HEK293 (cell line): Measurements from ENCODE around the gene MYO5C.

ENCODE experiments used
- CTCF ChIA-PET: fragments of 350-600 bp; formaldehyde crosslinking; extraction: SDS; loops from one replicate; lab custom pipeline; 2021; ENCODE audit warnings: antibody characterized with exemption; lab: Yijun Ruan, JAX
- POLR2A ChIA-PET: fragments of 300-600 bp; formaldehyde crosslinking; extraction: SDS; loops from one replicate; lab custom pipeline; 2020; ENCODE audit warnings: antibody characterized with exemption, inconsistent platforms; lab: Yijun Ruan, JAX
- H3K27ac ChIP-seq: fragments of 200-500 bp; sonication (Bioruptor generic); 2 replicates; pipeline ENCODE4 v1.5.1; 2014; ENCODE audit warnings: low read depth, low read length, control low read depth, inconsistent platforms; ENCODE audit errors: extremely low read depth
- H3K36me3 ChIP-seq, 2 experiments: fragments of 200-500 bp in 1 of 2; sonication (Bioruptor generic) in 1 of 2; 1 replicate in 1 of 2; 2 replicates in 1 of 2; pipeline ENCODE4 v1.5.1; 2014 to 2017; ENCODE audit warnings: inconsistent platforms in 2 of 2, low read length in 2 of 2; ENCODE audit not compliant: control insufficient read depth in 2 of 2, insufficient read depth in 1 of 2
- H3K4me1 ChIP-seq: fragments of 200-500 bp; sonication (Bioruptor generic); 2 replicates; pipeline ENCODE4 v1.5.1; 2014; ENCODE audit warnings: mild to moderate bottlenecking, low read length, inconsistent platforms; ENCODE audit not compliant: control insufficient read depth, insufficient read depth
- H3K4me3 ChIP-seq: 2 replicates; pipeline ENCODE4 v1.5.1; 2011; ENCODE audit warnings: low read depth, mild to moderate bottlenecking, control low read depth, low read length, moderate library complexity
- H3K9me3 ChIP-seq: fragments of 200-500 bp; sonication (Bioruptor generic); 2 replicates; pipeline ENCODE4 v1.5.1; 2014; ENCODE audit warnings: low read depth, low read length, inconsistent platforms; ENCODE audit not compliant: control insufficient read depth, insufficient read depth
- EGR2 ChIP-seq: fragments of 450-650 bp; formaldehyde crosslinking; IDR thresholded peaks from 2 replicates; pipeline ENCODE4 v1.5.1; 2016; ENCODE audit warnings: low read depth, missing biosample characterization, missing genetic modification characterization
- GLI2 ChIP-seq: fragments of 450-650 bp; formaldehyde crosslinking; IDR thresholded peaks from 2 replicates; pipeline ENCODE4; 2017; ENCODE audit warnings: missing biosample characterization, missing genetic modification characterization, low read depth, borderline replicate concordance
- KLF9 ChIP-seq: fragments of 450-650 bp; formaldehyde crosslinking; IDR thresholded peaks from 2 replicates; pipeline ENCODE4 v1.5.1; 2016; ENCODE audit warnings: missing biosample characterization, missing genetic modification characterization, low read depth
- ZBTB11 ChIP-seq: fragments of 450-650 bp; formaldehyde crosslinking; conservative IDR thresholded peaks from 2 replicates; pipeline ENCODE4 v1.5.1; 2016; ENCODE audit warnings: low read depth, missing biosample characterization, missing genetic modification characterization
- ZBTB20 ChIP-seq: fragments of 450-650 bp; formaldehyde crosslinking; IDR thresholded peaks from 2 replicates; pipeline ENCODE4 v1.5.1; 2016; ENCODE audit warnings: missing biosample characterization, missing genetic modification characterization
- ZBTB7A ChIP-seq: fragments of 450-650 bp; formaldehyde crosslinking; IDR thresholded peaks from 2 replicates; pipeline ENCODE4 v1.5.1; 2016; ENCODE audit warnings: low read depth, missing biosample characterization, missing genetic modification characterization
- ZEB2 ChIP-seq: fragments of 450-650 bp; formaldehyde crosslinking; IDR thresholded peaks from 2 replicates; pipeline ENCODE4 v1.5.1; 2016; ENCODE audit warnings: missing biosample characterization, missing genetic modification characterization
- ZNF112 ChIP-seq: fragments of 450-650 bp; formaldehyde crosslinking; IDR thresholded peaks from 2 replicates; pipeline ENCODE4 v1.5.0; 2017; ENCODE audit warnings: missing biosample characterization, missing genetic modification characterization
- ZNF133 ChIP-seq: fragments of 450-650 bp; formaldehyde crosslinking; IDR thresholded peaks from 2 replicates; pipeline ENCODE4 v1.5.1; 2016; ENCODE audit warnings: missing biosample characterization, missing genetic modification characterization
- ZNF202 ChIP-seq: fragments of 450-650 bp; formaldehyde crosslinking; IDR thresholded peaks from 2 replicates; pipeline ENCODE4 v1.5.1; 2016; ENCODE audit warnings: missing biosample characterization, missing genetic modification characterization, borderline replicate concordance
- ZNF292 ChIP-seq: fragments of 450-650 bp; formaldehyde crosslinking; IDR thresholded peaks from 2 replicates; pipeline ENCODE4 v1.5.1; 2016; ENCODE audit warnings: low read depth, missing biosample characterization, missing genetic modification characterization, borderline replicate concordance
- ZNF324 ChIP-seq: fragments of 450-650 bp; formaldehyde crosslinking; IDR thresholded peaks from 2 replicates; pipeline ENCODE4 v1.5.1; 2016; ENCODE audit warnings: missing biosample characterization, missing genetic modification characterization
- ZNF658 ChIP-seq: fragments of 450-650 bp; formaldehyde crosslinking; IDR thresholded peaks from 2 replicates; pipeline ENCODE4; 2016; ENCODE audit warnings: missing biosample characterization, missing genetic modification characterization
- ZNF664 ChIP-seq: fragments of 450-650 bp; formaldehyde crosslinking; IDR thresholded peaks from 2 replicates; pipeline ENCODE4 v1.5.1; 2016; ENCODE audit warnings: missing biosample characterization, missing genetic modification characterization
- ZNF792 ChIP-seq: fragments of 450-650 bp; formaldehyde crosslinking; IDR thresholded peaks from 2 replicates; pipeline ENCODE4 v1.5.1; 2016; ENCODE audit warnings: missing biosample characterization, missing genetic modification characterization
- ZXDB ChIP-seq: fragments of 450-650 bp; formaldehyde crosslinking; IDR thresholded peaks from 2 replicates; pipeline ENCODE4 v1.5.1; 2016; ENCODE audit warnings: missing biosample characterization, missing genetic modification characterization
- TF ChIP-seq, protein P1 (sequence below): fragments of 450-650 bp; formaldehyde crosslinking; IDR thresholded peaks from 2 replicates; pipeline ENCODE4 v1.5.1; 2016; ENCODE audit warnings: missing biosample characterization, missing genetic modification characterization
- TF ChIP-seq, protein P2 (sequence below): fragments of 450-650 bp; formaldehyde crosslinking; IDR thresholded peaks from 2 replicates; pipeline ENCODE4 v1.5.1; 2016; ENCODE audit warnings: missing biosample characterization, missing genetic modification characterization

MYO5C gene

GRCh38 chr15:52318729-52319500 lies 23.3 kb upstream of the MYO5C start (continued):
- TF ChIP-seq ZNF112 (tag by site-specific recombination) (no peak), ZNF324 (tag by site-specific recombination) (no peak), ZBTB7A (no peak)

DNA sequence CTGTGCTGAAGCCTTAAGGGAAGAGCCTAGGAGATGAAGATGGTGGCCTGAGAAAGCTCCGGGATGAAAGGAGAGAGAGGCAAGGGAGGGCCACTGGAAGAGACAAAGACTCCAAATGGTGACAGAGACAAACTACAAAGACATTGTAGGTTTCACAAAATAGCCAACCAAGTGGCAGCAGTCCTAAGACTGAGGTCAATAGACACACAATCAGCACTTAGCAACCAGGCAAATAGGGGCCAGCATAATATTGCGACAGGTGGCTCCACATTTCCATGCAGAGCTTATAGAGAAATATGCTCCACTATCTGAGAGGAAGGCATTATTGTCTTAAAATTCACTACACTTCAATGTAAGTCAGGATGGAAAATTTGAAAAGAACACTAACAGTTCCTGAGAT lies 22.1 kb upstream of the MYO5C start:
- ChIA-PET POLR2A (no interaction called here), CTCF (no interaction called here)
- Histone ChIP-seq H3K9me3 (no peaks in the 10 kb centered on the region), H3K27ac (no peak overlapping the region), H3K4me3 (no peak overlapping the region)
- TF ChIP-seq ZBTB20 (tag by site-specific recombination) = no peak
- no peak for TF ChIP-seq GLI2 (tag by site-specific recombination)
- no peak for TF ChIP-seq ZEB2 (tag by site-specific recombination)
- TF ChIP-seq ZNF658 (tag by site-specific recombination) = no peak
- no peak for TF ChIP-seq ZNF133 (tag by site-specific recombination)
- no peak for TF ChIP-seq KLF9 (tag by site-specific recombination)
- no peak for TF ChIP-seq ZBTB11 (tag by site-specific recombination)
- TF ChIP-seq, protein P1, sequence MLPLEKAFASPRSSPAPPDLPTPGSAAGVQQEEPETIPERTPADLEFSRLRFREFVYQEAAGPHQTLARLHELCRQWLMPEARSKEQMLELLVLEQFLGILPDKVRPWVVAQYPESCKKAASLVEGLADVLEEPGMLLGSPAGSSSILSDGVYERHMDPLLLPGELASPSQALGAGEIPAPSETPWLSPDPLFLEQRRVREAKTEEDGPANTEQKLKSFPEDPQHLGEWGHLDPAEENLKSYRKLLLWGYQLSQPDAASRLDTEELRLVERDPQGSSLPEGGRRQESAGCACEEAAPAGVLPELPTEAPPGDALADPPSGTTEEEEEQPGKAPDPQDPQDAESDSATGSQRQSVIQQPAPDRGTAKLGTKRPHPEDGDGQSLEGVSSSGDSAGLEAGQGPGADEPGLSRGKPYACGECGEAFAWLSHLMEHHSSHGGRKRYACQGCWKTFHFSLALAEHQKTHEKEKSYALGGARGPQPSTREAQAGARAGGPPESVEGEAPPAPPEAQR = no peak
- no peak for TF ChIP-seq ZXDB (tag by site-specific recombination)
- TF ChIP-seq ZNF792 (tag by site-specific recombination) = no peak
- no peak for TF ChIP-seq EGR2 (tag by site-specific recombination)
- TF ChIP-seq ZNF664 = no peak
- no peak for TF ChIP-seq ZNF202 (tag by site-specific recombination)
- TF ChIP-seq, protein P2, sequence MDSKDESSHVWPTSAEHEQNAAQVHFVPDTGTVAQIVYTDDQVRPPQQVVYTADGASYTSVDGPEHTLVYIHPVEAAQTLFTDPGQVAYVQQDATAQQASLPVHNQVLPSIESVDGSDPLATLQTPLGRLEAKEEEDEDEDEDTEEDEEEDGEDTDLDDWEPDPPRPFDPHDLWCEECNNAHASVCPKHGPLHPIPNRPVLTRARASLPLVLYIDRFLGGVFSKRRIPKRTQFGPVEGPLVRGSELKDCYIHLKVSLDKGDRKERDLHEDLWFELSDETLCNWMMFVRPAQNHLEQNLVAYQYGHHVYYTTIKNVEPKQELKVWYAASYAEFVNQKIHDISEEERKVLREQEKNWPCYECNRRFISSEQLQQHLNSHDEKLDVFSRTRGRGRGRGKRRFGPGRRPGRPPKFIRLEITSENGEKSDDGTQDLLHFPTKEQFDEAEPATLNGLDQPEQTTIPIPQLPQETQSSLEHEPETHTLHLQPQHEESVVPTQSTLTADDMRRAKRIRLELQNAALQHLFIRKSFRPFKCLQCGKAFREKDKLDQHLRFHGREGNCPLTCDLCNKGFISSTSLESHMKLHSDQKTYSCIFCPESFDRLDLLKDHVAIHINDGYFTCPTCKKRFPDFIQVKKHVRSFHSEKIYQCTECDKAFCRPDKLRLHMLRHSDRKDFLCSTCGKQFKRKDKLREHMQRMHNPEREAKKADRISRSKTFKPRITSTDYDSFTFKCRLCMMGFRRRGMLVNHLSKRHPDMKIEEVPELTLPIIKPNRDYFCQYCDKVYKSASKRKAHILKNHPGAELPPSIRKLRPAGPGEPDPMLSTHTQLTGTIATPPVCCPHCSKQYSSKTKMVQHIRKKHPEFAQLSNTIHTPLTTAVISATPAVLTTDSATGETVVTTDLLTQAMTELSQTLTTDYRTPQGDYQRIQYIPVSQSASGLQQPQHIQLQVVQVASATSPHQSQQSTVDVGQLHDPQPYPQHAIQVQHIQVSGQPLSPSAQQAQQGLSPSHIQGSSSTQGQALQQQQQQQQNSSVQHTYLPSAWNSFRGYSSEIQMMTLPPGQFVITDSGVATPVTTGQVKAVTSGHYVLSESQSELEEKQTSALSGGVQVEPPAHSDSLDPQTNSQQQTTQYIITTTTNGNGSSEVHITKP (tag by site-specific recombination) = no peak
- TF ChIP-seq ZNF292 (tag by site-specific recombination) = no peak
- TF ChIP-seq, all 188 proteins: peak for 0
- Histone ChIP-seq H3K36me3 (peaks cover 0 to 37% of the 10 kb centered on the region in 2 experiments; a peak in 1 of 3 replicates), H3K4me1 (no peaks in the 10 kb centered on the region)
